Smooth muscle cell (in vitro differentiated cells): ENCODE measurements around the gene SLC9A4. TPM values are rescaled to one million over a fixed set of nuclear protein-coding genes. Genes with fewer than 3 reads are reported as not detected.

Experiments
- DNase-seq: peaks from one replicate; lab custom pipeline; 2025; ENCODE audit not compliant: unreplicated experiment; lab: John Stamatoyannopoulos, UW
- H2AFZ ChIP-seq: fragments of 200-600 bp; sonication (generic); 2 replicates; pipeline ENCODE4 v1.6.0; 2016; ENCODE audit warnings: antibody characterized with exemption, low read depth, mild to moderate bottlenecking
- H3F3A ChIP-seq: fragments of 200-600 bp; sonication (generic); 2 replicates; pipeline ENCODE4 v1.6.0; 2017; ENCODE audit warnings: antibody characterized with exemption, low read depth
- H3K27ac ChIP-seq: fragments of 200-600 bp; sonication (generic); 2 replicates; pipeline ENCODE4 v1.5.1; 2016; ENCODE audit warnings: low read depth, mild to moderate bottlenecking
- H3K27me3 ChIP-seq: fragments of 200-600 bp; sonication (generic); 2 replicates; pipeline ENCODE4 v1.6.1; 2016; ENCODE audit warnings: low read depth, mild to moderate bottlenecking
- H3K36me3 ChIP-seq: fragments of 200-600 bp; sonication (generic); 2 replicates; pipeline ENCODE4 v1.5.1; 2016; ENCODE audit warnings: low read depth
- H3K4me1 ChIP-seq: fragments of 200-600 bp; sonication (generic); 2 replicates; pipeline ENCODE4 v1.5.1; 2016; ENCODE audit warnings: low read depth
- H3K4me2 ChIP-seq: fragments of 200-600 bp; sonication (generic); 2 replicates; pipeline ENCODE4 v1.6.0; 2016; ENCODE audit warnings: mild to moderate bottlenecking
- H3K4me3 ChIP-seq: fragments of 200-600 bp; sonication (generic); 2 replicates; pipeline ENCODE4 v1.5.1; 2016; ENCODE audit warnings: mild to moderate bottlenecking
- H3K79me2 ChIP-seq: fragments of 200-600 bp; sonication (generic); 2 replicates; pipeline ENCODE4 v1.6.0; 2016; ENCODE audit warnings: low read depth, mild to moderate bottlenecking
- H3K9ac ChIP-seq: fragments of 200-600 bp; sonication (generic); 2 replicates; pipeline ENCODE4 v1.6.0; 2016; ENCODE audit warnings: low read depth
- H3K9me3 ChIP-seq: fragments of 200-600 bp; sonication (generic); replicated peaks from 2 replicates; pipeline ENCODE4 v1.5.1; 2016; ENCODE audit warnings: low read depth
- H4K20me1 ChIP-seq: fragments of 200-600 bp; sonication (generic); 2 replicates; pipeline ENCODE4 v1.6.0; 2016; ENCODE audit warnings: low read depth
- CTCF ChIP-seq: fragments of 200-600 bp; sonication (generic); IDR thresholded peaks from 2 replicates; pipeline ENCODE4 v1.5.1; 2017; ENCODE audit warnings: borderline replicate concordance, mild to moderate bottlenecking, antibody characterized with exemption; ENCODE audit not compliant: insufficient read depth, poor library complexity, severe bottlenecking
- WGBS: methylation state at CpG from one replicate; pipeline ENCODE4 v1.1.7; 2016; ENCODE audit warnings: low lambda C conversion rate; 5-methylcytosine and 5-hydroxymethylcytosine counted together
- polyA plus RNA-seq: library from polyadenylated mRNA; unstranded; fragments of >200 nt; fragmentation: Nextera tagmentation; extraction: Ambion mirVana; gene quantifications from 2 replicates; pipeline ENCODE4 v1.2.1, GENCODE V29; 2016
- total RNA-seq: library from RNA; depleted of rRNA; stranded (reverse); fragments of >200 nt; gene quantifications from 2 replicates; pipeline ENCODE4 v1.2.3, GENCODE V29; 2014

SLC9A4 gene
- total and polyA plus RNA-seq, 2 experiments from 2014 or later = not detected

- WGBS = 90% methylated on average over 2 of the region's 2 CpGs
Measured at GRCh38 chr2:102510791-102511575, 38.0 kb downstream of the SLC9A4 start.

GRCh38 chr2:102512161-102512560 is 39.1 kb downstream of the SLC9A4 start:
- Histone ChIP-seq H3K79me2 (no peaks in the 10 kb centered on the region), H3K9me3 (no peaks in the 10 kb centered on the region), H3K9ac (no peak overlapping the region), H4K20me1 (no peaks in the 10 kb centered on the region), H3K4me2 (no peak overlapping the region), H3K36me3 (no peaks in the 10 kb centered on the region), H3K4me3 (no peak overlapping the region), H3F3A (no peaks in the 10 kb centered on the region), H2AFZ (no peak overlapping the region), H3K27me3 (no peaks in the 10 kb centered on the region), H3K4me1 (no peaks in the 10 kb centered on the region), H3K27ac (no peak overlapping the region)
- 93% methylated on average over 4 of the region's 4 CpGs for WGBS
- no peak for TF ChIP-seq CTCF
- no peak for DNase-seq

More at GRCh38 chr2:102510791-102511575, 38.0 kb downstream of the SLC9A4 start:
- Histone ChIP-seq H3K79me2 (no peaks in the 10 kb centered on the region), H3K9ac (no peak overlapping the region), H3K36me3 (no peaks in the 10 kb centered on the region), H3K4me1 (no peaks in the 10 kb centered on the region), H3K9me3 (no peaks in the 10 kb centered on the region), H3K27me3 (no peaks in the 10 kb centered on the region), H3K4me2 (no peak overlapping the region), H3K4me3 (no peak overlapping the region), H3F3A (no peaks in the 10 kb centered on the region), H2AFZ (no peak overlapping the region), H3K27ac (no peak overlapping the region), H4K20me1 (no peaks in the 10 kb centered on the region)
- no peak for TF ChIP-seq CTCF
- DNase-seq = no peak

GRCh38 chr2:102513355-102513939 is 40.4 kb downstream of the SLC9A4 start:
- H3K4me2 ChIP-seq = peak overlapping the region; percentile 54
- no peak overlapping the region for H3K9ac ChIP-seq
- H3K9me3 ChIP-seq = no peaks in the 10 kb centered on the region
- H3K4me3 ChIP-seq = no peak overlapping the region
- H3K27me3 ChIP-seq = no peaks in the 10 kb centered on the region
- H3K36me3 ChIP-seq = no peaks in the 10 kb centered on the region
- H4K20me1 ChIP-seq = no peaks in the 10 kb centered on the region
- 91% methylated on average over 11 of the region's 11 CpGs for whole genome bisulfite sequencing
- no peak overlapping the region for H2AFZ ChIP-seq
- peak overlapping the region; percentile 30 for H3K27ac ChIP-seq
- TF ChIP-seq CTCF = no peak
- no peaks in the 10 kb centered on the region for H3F3A ChIP-seq
- no peaks in the 10 kb centered on the region for H3K79me2 ChIP-seq
- DNase-seq = no peak
- no peaks in the 10 kb centered on the region for H3K4me1 ChIP-seq
